ENCODE results near the gene PIMREG.

The PIMREG gene

DNA sequence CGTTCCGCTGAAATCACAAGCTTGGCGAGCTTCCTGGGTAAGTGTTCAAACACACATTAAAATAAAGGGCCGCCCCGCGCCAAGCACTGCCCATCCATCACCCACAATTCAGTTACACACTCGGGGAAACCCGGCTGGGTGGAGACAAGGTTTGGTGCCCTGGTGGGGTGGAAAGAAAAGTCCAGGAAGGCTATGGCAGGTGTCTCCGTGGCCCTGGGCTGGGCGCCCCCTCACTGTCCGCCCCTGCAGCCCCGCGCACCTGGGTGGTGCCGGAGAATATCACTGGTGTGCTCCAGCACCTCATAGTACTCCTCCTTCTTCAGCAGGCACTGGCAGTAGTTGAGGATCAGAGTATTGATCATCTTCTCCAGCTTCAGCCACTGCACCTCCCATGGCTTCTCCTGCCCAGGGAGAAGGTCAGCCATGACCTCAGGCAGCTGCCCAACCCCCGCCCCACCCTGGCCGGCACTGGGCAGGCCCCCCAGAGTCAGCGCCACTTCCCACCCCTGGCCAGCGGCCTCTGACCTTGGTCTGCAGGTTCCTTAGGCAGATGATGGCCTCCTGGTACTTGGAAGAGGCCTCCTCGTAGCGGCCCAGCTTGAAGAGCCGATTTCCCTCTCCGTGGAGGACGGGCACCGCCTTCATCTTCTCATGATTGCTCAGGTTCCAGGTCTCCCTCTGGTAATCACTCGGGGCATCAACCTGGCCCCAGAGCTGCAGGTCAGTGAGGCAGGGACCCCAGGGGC is 17.7 kb upstream of the PIMREG start:
- H3K9ac ChIP-seq (ENCODE audit: low read length): no peak overlapping the region
- H3K27me3 ChIP-seq (ENCODE audit: control insufficient read depth, insufficient read depth, low read length): no peaks in the 10 kb centered on the region
- no peaks in the 10 kb centered on the region for H3K36me3 ChIP-seq (ENCODE audit: control insufficient read depth, insufficient read depth, low read length)

DNA sequence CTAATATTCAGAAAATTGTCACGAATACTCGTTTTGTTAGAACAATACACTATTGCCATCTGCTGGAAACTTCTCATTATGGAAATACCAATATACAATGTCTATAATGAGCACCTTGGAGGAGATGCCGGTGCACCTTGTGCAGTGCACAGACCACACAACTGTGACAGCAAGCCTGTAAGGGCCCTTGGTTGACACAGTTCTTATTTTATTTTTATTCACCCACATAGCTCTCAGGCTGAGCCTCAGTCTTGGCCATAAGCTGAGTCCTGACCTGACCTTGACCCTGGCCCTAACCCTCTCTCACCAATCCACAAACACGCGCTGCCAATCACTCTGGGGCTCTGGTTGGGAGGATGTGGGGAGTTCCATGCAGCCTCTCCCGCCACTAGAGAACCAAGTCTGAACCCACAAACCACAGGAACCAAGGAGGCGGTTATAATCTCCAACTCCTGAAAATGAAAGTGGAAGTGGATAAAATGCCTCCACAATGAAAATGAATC is 16.9 kb upstream of the PIMREG start:
- H3K27ac ChIP-seq (ENCODE audit: low read depth, low read length): no peak overlapping the region
- no peak overlapping the region for H3K9ac ChIP-seq (ENCODE audit: low read length)
- H3K27me3 ChIP-seq (ENCODE audit: control insufficient read depth, insufficient read depth, low read length): no peaks in the 10 kb centered on the region
- no peaks in the 10 kb centered on the region for H3K36me3 ChIP-seq (ENCODE audit: control insufficient read depth, insufficient read depth, low read length)
- H3K4me3 ChIP-seq (ENCODE audit: low read length): no peak overlapping the region
- H3K4me1 ChIP-seq (ENCODE audit: control insufficient read depth, insufficient read depth, low read length): no peaks in the 10 kb centered on the region

More for the DNA sequence above, 17.7 kb upstream of the PIMREG start:
- Histone ChIP-seq H3K27ac (ENCODE audit: low read depth, low read length) (no peak overlapping the region), H3K4me3 (ENCODE audit: low read length) (no peak overlapping the region), H3K4me1 (ENCODE audit: control insufficient read depth, insufficient read depth, low read length) (no peaks in the 10 kb centered on the region)

DNA sequence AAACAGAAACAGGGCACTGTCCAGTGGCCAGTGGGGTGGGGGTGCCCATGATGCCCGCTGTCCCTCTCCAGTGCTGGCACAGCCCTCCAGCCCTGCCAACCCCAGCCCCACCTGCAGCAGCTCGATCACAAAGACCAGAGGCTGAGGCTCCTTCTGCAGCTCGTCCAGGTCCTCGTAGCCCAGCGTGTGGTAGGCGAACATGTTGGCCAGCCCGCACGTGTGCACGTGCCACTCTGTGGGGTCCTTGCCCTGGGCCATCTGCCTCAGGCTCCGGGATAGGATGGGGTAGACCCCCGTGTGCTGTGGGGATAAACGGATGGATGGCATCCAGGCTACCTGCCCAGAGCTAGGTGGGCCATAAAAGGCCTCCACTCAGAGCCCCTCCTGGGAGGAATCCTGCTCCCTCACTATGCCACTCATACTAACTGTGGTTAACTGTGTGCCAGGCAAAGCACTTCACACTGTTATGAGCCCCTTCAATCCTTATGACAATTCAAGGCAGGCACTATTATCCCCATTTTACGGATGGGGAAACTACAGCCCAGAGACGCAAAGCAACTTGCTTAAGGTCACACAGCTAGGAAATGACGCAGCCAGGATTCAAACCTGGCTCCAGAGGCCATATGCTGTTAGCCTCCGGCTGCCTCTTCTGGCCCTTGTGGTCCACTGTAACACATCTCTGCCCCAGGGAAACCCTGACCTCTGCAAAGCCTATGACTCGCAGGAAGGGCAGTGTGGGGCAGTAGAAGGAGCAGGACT is 15.9 kb upstream of the PIMREG start:
- Histone ChIP-seq H3K4me3 (ENCODE audit: low read length) (no peak overlapping the region), H3K27ac (ENCODE audit: low read depth, low read length) (no peak overlapping the region), H3K4me1 (ENCODE audit: control insufficient read depth, insufficient read depth, low read length) (no peaks in the 10 kb centered on the region), H3K27me3 (ENCODE audit: control insufficient read depth, insufficient read depth, low read length) (no peaks in the 10 kb centered on the region), H3K9ac (ENCODE audit: low read length) (no peak overlapping the region), H3K36me3 (ENCODE audit: control insufficient read depth, insufficient read depth, low read length) (no peaks in the 10 kb centered on the region)

DNA sequence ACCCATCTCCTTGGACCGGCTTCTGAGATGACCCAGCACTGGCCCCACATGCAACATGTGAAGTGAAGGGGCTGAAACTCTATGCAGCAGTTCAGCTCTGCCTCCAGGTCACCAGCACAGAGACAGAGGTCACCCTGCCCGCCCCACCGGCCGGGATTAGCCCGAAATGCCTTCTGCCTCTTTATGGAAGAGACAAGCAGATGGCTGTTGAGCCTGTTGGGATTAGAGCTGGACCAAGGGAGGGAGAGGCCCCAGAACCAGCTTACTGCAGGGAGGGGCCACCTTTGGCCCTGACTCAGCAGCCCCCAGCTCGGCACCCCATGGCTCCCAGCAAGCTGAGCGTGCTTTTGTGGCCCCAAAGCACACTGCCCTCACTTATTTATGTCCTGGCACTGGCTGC is 15.0 kb upstream of the PIMREG start:
- Histone ChIP-seq H3K4me3 (ENCODE audit: low read length) (no peak overlapping the region), H3K27ac (ENCODE audit: low read depth, low read length) (no peak overlapping the region), H3K4me1 (ENCODE audit: control insufficient read depth, insufficient read depth, low read length) (no peaks in the 10 kb centered on the region), H3K9ac (ENCODE audit: low read length) (no peak overlapping the region), H3K27me3 (ENCODE audit: control insufficient read depth, insufficient read depth, low read length) (no peaks in the 10 kb centered on the region), H3K36me3 (ENCODE audit: control insufficient read depth, insufficient read depth, low read length) (no peaks in the 10 kb centered on the region)

DNA sequence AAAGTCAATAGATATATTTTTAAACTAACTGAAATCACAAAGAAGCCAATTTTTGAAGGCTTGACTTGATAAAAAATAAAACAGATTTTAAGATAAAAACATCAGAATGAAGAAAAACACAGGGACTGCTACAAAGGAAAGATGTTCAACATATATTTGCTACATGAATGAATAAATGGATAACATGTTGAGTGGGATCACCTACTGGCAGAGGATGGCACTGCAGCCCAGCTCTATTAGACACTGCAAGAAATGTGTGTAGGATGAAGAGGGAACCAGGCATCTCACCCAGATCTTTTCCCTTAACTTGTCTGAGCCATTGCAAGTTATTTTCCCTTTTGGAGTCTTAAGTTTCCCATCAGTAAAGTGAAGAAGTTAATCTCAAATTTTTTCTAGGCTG is 13.5 kb upstream of the PIMREG start:
- Histone ChIP-seq H3K4me1 (ENCODE audit: control insufficient read depth, insufficient read depth, low read length) (no peaks in the 10 kb centered on the region), H3K4me3 (ENCODE audit: low read length) (no peak overlapping the region), H3K9ac (ENCODE audit: low read length) (no peak overlapping the region), H3K36me3 (ENCODE audit: control insufficient read depth, insufficient read depth, low read length) (no peaks in the 10 kb centered on the region), H3K27me3 (ENCODE audit: control insufficient read depth, insufficient read depth, low read length) (no peaks in the 10 kb centered on the region), H3K27ac (ENCODE audit: low read depth, low read length) (no peak overlapping the region)

DNA sequence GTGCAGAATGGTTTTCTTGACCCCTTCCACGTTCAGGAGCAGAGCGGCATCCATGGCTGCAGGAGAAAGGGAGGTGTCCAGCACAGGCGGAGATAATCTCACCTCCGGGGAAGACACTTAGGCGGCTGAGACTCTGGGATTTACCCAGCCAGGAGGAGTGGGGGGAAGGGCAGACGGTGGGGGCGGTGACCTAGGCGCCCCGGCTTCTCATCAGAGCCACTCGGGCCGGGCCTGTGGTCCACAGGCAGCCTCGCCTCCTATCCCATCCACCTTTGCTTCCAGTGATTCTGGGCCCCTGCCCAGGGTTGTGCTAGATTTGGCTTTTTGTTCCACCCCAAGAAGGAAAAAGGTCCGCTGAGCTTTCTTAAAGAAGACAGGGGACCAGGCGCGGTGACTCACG is 9.2 kb upstream of the PIMREG start, which contains the start of gene AIPL1:
TSS of gene AIPL1 (minus strand) at position 71 of the 400 bp plus-strand sequence. CDS start at position 54, 17 bp downstream.
- Histone ChIP-seq H3K4me1 (ENCODE audit: control insufficient read depth, insufficient read depth, low read length) (no peaks in the 10 kb centered on the region), H3K9ac (ENCODE audit: low read length) (no peak within 1 kb of the TSS), H3K4me3 (ENCODE audit: low read length) (no peak within 1 kb of the TSS), H3K27me3 (ENCODE audit: control insufficient read depth, insufficient read depth, low read length) (peaks cover 8% of the 10 kb centered on the region), H3K36me3 (ENCODE audit: control insufficient read depth, insufficient read depth, low read length) (no peaks in the 10 kb centered on the region), H3K27ac (ENCODE audit: low read depth, low read length) (no peak within 1 kb of the TSS)

DNA sequence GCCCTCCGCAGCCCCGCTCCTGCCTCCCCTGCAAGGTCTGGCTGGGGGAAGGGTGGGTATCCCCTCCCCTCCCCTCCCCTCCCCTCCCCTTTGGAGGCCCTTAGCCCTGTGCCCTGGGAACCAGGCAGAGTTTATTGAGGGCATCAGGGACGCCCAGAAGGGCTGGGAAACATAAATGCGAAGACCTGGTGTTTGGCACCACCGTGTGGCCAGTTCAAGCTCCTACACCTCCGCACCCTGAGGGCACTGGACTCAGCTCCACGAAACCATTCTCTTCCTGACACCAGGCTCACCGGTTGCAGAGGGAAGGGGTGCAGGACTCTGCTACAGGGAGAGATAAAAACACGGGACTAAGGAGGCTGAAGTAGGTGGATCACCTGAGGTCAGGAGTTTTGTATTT is 8.3 kb upstream of the PIMREG start:
- no peaks in the 10 kb centered on the region for H3K36me3 ChIP-seq (ENCODE audit: control insufficient read depth, insufficient read depth, low read length)
- H3K27me3 ChIP-seq (ENCODE audit: control insufficient read depth, insufficient read depth, low read length): peaks cover 8% of the 10 kb centered on the region

DNA sequence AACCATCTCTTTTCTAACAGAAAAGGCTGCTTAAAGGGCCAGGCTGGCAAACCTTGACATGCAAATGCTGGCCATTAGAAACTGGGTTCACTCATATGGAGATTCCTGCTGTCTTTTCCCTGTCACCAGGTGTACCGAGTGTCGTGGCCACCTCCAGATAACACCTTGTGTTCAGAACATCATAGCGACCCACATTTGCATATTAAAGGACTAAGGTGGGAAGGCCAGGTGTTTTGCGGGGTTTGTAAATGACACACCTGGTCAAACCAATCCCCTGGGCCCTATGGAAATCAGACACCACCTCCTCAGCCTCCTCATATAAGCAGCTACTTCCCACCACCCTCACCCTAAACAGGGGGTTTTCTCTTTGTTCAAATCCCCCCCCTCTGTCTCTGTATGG is 6.8 kb upstream of the PIMREG start:
- H3K4me3 ChIP-seq (ENCODE audit: low read length): no peak overlapping the region
- no peaks in the 10 kb centered on the region for H3K4me1 ChIP-seq (ENCODE audit: control insufficient read depth, insufficient read depth, low read length)
- H3K27me3 ChIP-seq (ENCODE audit: control insufficient read depth, insufficient read depth, low read length): peaks cover 8% of the 10 kb centered on the region
- H3K9ac ChIP-seq (ENCODE audit: low read length): no peak overlapping the region
- no peak overlapping the region for H3K27ac ChIP-seq (ENCODE audit: low read depth, low read length)
- no peaks in the 10 kb centered on the region for H3K36me3 ChIP-seq (ENCODE audit: control insufficient read depth, insufficient read depth, low read length)

More for the DNA sequence above, 8.3 kb upstream of the PIMREG start:
- no peak overlapping the region for H3K4me3 ChIP-seq (ENCODE audit: low read length)
- no peak overlapping the region for H3K9ac ChIP-seq (ENCODE audit: low read length)
- H3K4me1 ChIP-seq (ENCODE audit: control insufficient read depth, insufficient read depth, low read length): no peaks in the 10 kb centered on the region
- no peak overlapping the region for H3K27ac ChIP-seq (ENCODE audit: low read depth, low read length)

DNA sequence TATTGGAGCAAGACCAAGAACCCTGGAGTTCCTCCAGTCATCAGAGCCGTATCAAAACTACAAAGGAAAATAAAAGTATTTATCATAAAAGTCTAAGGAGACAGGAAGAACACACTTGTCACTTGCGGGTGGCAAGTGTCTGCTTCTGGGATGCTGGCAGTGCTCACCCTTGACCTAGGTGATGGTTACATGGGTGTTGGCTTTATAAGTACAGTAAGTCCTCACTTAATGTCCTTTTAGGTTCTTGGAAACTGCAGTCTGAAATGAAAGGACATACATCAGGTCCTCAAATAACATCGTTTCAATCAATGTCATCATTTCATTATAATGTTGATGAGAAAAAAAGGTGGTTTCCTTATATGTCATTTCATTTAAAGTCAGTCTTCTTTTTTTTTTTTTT is 6.3 kb upstream of the PIMREG start:
- Histone ChIP-seq H3K27me3 (ENCODE audit: control insufficient read depth, insufficient read depth, low read length) (peaks cover 8% of the 10 kb centered on the region), H3K4me3 (ENCODE audit: low read length) (no peak overlapping the region), H3K9ac (ENCODE audit: low read length) (no peak overlapping the region), H3K4me1 (ENCODE audit: control insufficient read depth, insufficient read depth, low read length) (no peaks in the 10 kb centered on the region), H3K27ac (ENCODE audit: low read depth, low read length) (no peak overlapping the region), H3K36me3 (ENCODE audit: control insufficient read depth, insufficient read depth, low read length) (no peaks in the 10 kb centered on the region)

DNA sequence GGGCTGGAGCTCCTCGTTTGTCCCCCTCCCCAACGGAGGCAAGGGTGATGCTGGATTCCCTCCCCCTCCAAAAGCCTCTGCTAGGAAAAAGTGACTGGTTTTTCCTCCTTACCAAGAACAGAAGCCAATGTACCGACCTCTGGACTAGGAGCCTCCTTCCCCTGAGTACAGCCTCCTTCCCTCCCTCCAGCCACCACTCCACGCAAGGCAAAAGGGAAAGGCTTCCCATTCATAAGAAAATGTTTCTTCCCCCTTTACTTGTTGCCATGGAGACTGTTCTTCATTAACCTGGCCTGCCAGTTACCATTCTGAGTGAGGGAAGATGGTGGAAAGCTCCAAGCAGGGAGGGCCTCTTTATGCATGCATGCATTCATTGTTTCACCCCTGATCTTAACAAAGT is 4.3 kb upstream of the PIMREG start:
- Histone ChIP-seq H3K36me3 (ENCODE audit: control insufficient read depth, insufficient read depth, low read length) (no peaks in the 10 kb centered on the region), H3K27ac (ENCODE audit: low read depth, low read length) (no peak overlapping the region), H3K9ac (ENCODE audit: low read length) (no peak overlapping the region), H3K4me3 (ENCODE audit: low read length) (no peak overlapping the region), H3K4me1 (ENCODE audit: control insufficient read depth, insufficient read depth, low read length) (peaks cover 6% of the 10 kb centered on the region), H3K27me3 (ENCODE audit: control insufficient read depth, insufficient read depth, low read length) (peaks cover 8% of the 10 kb centered on the region)

DNA sequence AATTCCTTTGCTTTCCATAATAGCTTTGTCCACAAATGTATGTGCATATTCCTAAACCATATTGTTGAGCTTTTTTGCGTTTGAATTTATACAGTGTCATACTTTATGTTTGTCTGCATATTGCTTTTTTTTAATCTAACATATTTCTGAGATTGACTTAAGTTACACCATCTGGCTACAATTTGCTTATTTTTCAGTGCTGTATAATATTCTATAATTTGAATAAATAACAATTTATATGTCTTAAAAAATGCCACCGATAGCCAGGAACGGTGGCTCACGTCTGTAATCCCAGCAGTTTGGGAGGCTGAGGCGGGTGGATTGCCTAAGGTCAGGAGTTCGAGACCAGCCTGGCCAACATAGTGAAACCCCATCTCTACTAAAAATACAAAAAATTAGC is 1.5 kb upstream of the PIMREG start:
- H3K27me3 ChIP-seq (ENCODE audit: control insufficient read depth, insufficient read depth, low read length): peaks cover 5% of the 10 kb centered on the region
- H3K27ac ChIP-seq (ENCODE audit: low read depth, low read length): no peak overlapping the region
- no peak overlapping the region for H3K9ac ChIP-seq (ENCODE audit: low read length)
- H3K4me1 ChIP-seq (ENCODE audit: control insufficient read depth, insufficient read depth, low read length): peaks cover 6% of the 10 kb centered on the region
- H3K36me3 ChIP-seq (ENCODE audit: control insufficient read depth, insufficient read depth, low read length): no peaks in the 10 kb centered on the region
- H3K4me3 ChIP-seq (ENCODE audit: low read length): no peak overlapping the region

DNA sequence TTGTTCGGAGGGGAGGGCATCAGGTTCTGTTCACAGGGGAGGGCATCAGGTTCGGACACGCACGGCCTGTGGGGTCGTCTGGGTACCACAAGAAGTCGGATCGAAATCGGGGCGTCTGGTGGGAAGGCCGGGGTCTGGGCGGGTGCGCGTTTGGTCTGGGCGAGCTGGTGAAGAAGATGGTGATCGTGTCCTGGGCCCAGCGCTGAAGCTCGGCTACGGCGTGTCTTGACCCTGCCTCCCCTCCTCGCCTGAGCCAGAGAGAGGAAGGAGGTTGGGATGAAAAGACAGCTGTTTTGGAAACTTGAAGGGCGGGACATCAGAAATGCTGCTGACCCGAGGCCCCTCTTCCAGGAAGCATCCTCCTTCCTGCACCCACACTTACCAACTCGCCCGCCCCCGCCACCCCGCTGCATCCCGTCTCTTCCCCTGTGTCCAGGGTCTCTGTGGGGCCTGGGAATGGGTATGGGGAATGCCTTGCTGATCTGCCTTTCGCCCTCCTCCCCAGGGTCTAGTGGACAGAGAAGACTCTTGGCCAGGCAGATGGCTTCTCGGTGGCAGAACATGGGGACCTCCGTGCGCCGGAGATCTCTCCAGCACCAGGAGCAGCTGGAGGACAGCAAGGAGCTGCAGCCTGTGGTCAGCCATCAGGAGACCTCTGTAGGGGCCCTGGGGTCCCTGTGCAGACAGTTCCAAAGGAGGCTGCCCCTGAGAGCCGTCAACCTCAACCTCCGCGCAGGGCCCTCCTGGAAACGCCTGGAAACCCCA is 498 bp downstream of the PIMREG start:
- Histone ChIP-seq H3K27me3 (ENCODE audit: control insufficient read depth, insufficient read depth, low read length) (no peaks in the 10 kb centered on the region), H3K9ac (ENCODE audit: low read length) (no peak overlapping the region), H3K4me1 (ENCODE audit: control insufficient read depth, insufficient read depth, low read length) (peaks cover 6% of the 10 kb centered on the region), H3K4me3 (ENCODE audit: low read length) (peak overlapping the region; percentile 79), H3K36me3 (ENCODE audit: control insufficient read depth, insufficient read depth, low read length) (no peaks in the 10 kb centered on the region), H3K27ac (ENCODE audit: low read depth, low read length) (no peak overlapping the region)

All from rectal smooth muscle tissue (tissue), 1 donor.